Astrocyte (in vitro differentiated cells and primary cell): Measurements from ENCODE around the gene ATP5F1B.
A peak's percentile ranks its signal among the peaks of the same experiment; 100 is the strongest.

Source experiments
- EZH2 ChIP-seq: IDR thresholded peaks from 2 replicates; pipeline ENCODE4 v1.6.1; 2012; ENCODE audit warnings: mild to moderate bottlenecking, low read length, inconsistent platforms; ENCODE audit not compliant: insufficient read depth
- TF ChIP-seq, protein P1 (sequence below): IDR thresholded peaks from 2 replicates; pipeline ENCODE4 v1.5.1; 2011; ENCODE audit warnings: low read depth, mild to moderate bottlenecking, inconsistent platforms, low read length, moderate library complexity; ENCODE audit not compliant: insufficient read depth

DNA sequence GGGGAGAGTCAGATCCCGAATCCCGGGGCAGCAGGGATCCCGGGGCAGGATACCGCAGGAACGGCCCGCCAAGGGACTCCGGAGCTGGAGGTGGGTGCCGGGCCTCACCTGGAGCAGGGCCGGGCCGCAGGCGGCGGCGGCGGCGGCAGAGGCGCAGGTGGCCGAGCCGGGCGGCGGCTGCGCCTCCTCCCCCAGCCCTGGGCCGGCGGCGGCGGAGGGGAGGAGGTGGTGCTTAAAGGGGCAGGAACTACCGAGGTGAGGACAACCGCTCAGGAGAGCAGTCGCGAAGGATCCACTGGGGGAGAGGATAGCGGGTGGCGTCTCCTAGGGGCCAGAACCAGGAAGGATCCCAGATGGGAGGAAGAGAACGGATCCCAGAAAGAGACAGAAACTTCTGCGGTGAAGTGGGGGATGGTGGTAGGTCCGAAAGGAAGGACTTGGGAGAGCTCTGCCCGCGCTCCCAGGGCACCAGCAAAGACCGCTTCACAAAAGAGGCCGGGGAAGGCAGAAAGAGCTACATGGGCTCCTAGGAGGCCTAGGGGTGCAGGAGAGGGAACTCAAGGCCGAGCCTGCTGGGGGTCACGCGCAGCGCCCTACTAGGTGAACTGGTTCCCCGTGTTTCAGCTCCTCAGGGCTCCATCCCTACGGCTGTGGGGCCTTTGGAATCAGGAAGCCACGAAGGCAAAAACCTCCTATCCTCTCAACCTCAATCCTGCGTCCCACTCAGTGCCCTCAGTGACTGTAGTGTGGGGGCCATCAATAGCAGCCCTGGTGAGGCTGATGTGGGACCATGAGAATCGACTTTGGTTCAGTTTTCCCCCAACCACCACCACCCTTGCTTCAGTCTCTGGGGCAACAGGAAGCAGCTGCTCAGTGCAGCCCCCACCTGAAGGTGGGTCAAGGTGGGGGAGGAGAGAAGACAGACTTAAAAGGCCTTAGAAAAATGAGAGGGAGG lies 10.7 kb downstream of the ATP5F1B start:
- no peak for TF ChIP-seq EZH2
- TF ChIP-seq, protein P1, sequence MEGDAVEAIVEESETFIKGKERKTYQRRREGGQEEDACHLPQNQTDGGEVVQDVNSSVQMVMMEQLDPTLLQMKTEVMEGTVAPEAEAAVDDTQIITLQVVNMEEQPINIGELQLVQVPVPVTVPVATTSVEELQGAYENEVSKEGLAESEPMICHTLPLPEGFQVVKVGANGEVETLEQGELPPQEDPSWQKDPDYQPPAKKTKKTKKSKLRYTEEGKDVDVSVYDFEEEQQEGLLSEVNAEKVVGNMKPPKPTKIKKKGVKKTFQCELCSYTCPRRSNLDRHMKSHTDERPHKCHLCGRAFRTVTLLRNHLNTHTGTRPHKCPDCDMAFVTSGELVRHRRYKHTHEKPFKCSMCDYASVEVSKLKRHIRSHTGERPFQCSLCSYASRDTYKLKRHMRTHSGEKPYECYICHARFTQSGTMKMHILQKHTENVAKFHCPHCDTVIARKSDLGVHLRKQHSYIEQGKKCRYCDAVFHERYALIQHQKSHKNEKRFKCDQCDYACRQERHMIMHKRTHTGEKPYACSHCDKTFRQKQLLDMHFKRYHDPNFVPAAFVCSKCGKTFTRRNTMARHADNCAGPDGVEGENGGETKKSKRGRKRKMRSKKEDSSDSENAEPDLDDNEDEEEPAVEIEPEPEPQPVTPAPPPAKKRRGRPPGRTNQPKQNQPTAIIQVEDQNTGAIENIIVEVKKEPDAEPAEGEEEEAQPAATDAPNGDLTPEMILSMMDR: peak; percentile 30
